Measurements from ENCODE around the gene IQCM. TPM values are rescaled to one million over a fixed set of nuclear protein-coding genes. Genes with fewer than 3 reads are reported as not detected.

Gene IQCM
- polyA plus RNA-seq, 1 experiment: 0.05 TPM

DNA sequence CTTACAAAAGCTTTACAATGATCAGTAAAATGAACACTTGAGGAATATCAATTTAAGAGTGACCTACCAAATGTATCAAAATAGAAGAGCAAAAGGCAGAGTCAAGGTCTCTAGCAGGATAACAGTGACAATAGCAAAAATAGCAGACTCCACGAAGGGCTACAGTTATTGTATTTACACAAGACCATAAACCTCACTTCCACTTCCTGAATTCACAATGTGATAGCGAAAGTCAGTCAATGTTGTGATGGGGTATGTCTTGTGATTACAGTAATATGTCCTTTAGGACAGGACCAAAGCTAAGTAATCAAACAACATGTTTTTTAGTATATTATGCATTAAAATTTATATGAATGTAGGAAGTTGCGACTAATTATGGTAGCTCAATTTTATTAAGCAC is 139.6 kb downstream of the IQCM start:
- ChIA-PET CTCF (no interaction called here), POLR2A (no interaction called here)
- no peaks in the 10 kb centered on the region for H3K27me3 ChIP-seq (ENCODE audit: control insufficient read depth, insufficient read depth, low read length)
- no peaks in the 10 kb centered on the region for H3K9me3 ChIP-seq (ENCODE audit: control insufficient read depth, insufficient read depth, low read length)
- no peak overlapping the region for H3K4me3 ChIP-seq (ENCODE audit: low read depth, low read length)
- no peak for DNase-seq (ENCODE audit: low read depth, low spot score)
- H3K27ac ChIP-seq (ENCODE audit: low read depth, low read length): no peak overlapping the region
- TF ChIP-seq CTCF (IDR thresholded peaks at IDR 0.05; ENCODE audit: low read depth, low read length): no peak

DNA sequence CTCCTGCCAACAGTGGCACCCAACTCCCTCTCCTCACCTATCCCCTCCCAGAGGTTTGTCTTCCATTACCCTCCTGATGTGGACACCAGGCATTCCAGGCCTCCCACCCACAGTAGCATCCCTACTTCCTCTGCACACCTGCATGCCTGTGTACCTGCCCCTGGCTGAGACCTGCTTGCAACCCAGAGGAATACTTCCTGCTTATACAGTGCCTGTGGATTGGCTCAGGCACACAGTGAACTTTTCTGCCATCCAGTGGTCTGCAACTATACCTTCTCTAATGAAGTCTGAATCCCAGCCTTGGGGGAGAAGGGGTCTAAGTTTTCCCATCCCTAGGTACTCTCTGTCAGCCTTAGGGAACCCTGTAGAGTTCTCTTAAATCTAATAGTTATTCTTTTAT is 169.9 kb downstream of the IQCM start:
- POLR2A ChIA-PET: no interaction called here
- DNase-seq (ENCODE audit: low read depth, low spot score): no peak
- Histone ChIP-seq H3K4me3 (ENCODE audit: low read depth, low read length) (no peak overlapping the region), H3K9me3 (ENCODE audit: control insufficient read depth, insufficient read depth, low read length) (no peaks in the 10 kb centered on the region), H3K27ac (ENCODE audit: low read depth, low read length) (no peak overlapping the region), H3K27me3 (ENCODE audit: control insufficient read depth, insufficient read depth, low read length) (no peaks in the 10 kb centered on the region)
- CTCF ChIA-PET: no interaction called here
- TF ChIP-seq CTCF (IDR thresholded peaks at IDR 0.05; ENCODE audit: low read depth, low read length): no peak

DNA sequence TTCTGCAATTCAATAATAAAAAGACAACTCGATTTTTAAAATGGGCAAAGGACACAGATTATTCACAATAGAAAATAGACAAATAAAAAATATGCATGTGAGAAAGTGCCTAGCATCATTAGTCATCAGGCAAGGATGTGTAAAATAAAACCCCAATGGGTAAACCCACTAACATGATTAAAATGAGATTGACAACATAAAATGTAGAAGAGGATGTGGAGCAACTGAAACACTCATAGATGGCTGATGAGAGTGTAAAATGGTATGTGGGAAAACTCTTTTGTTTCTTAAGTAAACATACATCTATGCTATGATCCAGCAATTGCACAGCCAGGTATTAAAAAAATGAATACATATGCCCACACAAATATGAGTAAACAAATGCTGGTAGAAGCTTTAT is 177.6 kb downstream of the IQCM start:
- ChIA-PET CTCF (no interaction called here), POLR2A (no interaction called here)
- Histone ChIP-seq H3K27me3 (ENCODE audit: control insufficient read depth, insufficient read depth, low read length) (no peaks in the 10 kb centered on the region), H3K27ac (ENCODE audit: low read depth, low read length) (no peak overlapping the region), H3K9me3 (ENCODE audit: control insufficient read depth, insufficient read depth, low read length) (no peaks in the 10 kb centered on the region), H3K4me3 (ENCODE audit: low read depth, low read length) (no peak overlapping the region)
- DNase-seq (ENCODE audit: low read depth, low spot score): no peak
- TF ChIP-seq CTCF (IDR thresholded peaks at IDR 0.05; ENCODE audit: low read depth, low read length): no peak

DNA sequence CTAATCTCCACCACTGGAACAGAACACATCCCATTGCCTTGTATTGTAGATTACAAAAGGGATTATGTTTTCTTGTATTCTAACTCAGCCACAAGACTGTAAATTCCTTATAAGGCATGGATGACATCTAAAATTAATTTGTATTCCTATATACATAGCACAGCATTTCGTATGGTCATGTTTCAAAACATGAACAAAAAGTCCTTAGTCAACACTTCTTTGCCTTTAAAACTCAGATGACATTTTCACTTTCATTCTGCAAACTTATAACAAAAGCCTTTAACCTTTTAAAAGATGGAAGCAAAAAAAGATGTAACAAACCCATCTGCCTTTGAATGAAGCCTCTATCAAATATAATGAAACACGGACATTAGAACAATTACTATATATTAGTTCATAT is 181.3 kb downstream of the IQCM start:
- no peak for TF ChIP-seq CTCF (IDR thresholded peaks at IDR 0.05; ENCODE audit: low read depth, low read length)
- DNase-seq (ENCODE audit: low read depth, low spot score): no peak
- Histone ChIP-seq H3K4me3 (ENCODE audit: low read depth, low read length) (no peak overlapping the region), H3K9me3 (ENCODE audit: control insufficient read depth, insufficient read depth, low read length) (no peaks in the 10 kb centered on the region), H3K27ac (ENCODE audit: low read depth, low read length) (no peak overlapping the region), H3K27me3 (ENCODE audit: control insufficient read depth, insufficient read depth, low read length) (no peaks in the 10 kb centered on the region)
- POLR2A ChIA-PET: no interaction called here
- CTCF ChIA-PET: interaction anchor here (0.6 kb wide), 1 partner anchor 19 kb away, joined by 3 read pairs; no protein-coding TSS in a partner anchor

- TF ChIP-seq CTCF (IDR thresholded peaks at IDR 0.05; ENCODE audit: low read depth, low read length): no peak
- no peaks in the 10 kb centered on the region for H3K27me3 ChIP-seq (ENCODE audit: control insufficient read depth, insufficient read depth, low read length)
- no peak overlapping the region for H3K27ac ChIP-seq (ENCODE audit: low read depth, low read length)
- DNase-seq (ENCODE audit: low read depth, low spot score): no peak
- CTCF ChIA-PET: no interaction called here
- no peaks in the 10 kb centered on the region for H3K9me3 ChIP-seq (ENCODE audit: control insufficient read depth, insufficient read depth, low read length)
- POLR2A ChIA-PET: no interaction called here
- no peak overlapping the region for H3K4me3 ChIP-seq (ENCODE audit: low read depth, low read length)
These were observed 184.0 kb downstream of the IQCM start for GRCh38 chr4:149631629-149632028.

All from AG04450 (cell line).